GM19397 (cell line): Measurements from ENCODE around the gene MIF4GD.
"Not testable (repeated sequence)": the region's sequence is repeated elsewhere in the genome, so short reads cannot be mapped to it uniquely, and the experiment has no call there.

Experiments used
- ATAC-seq: cut with Tn5 transposase; IDR thresholded peaks from one replicate; pipeline ENCODE4 v1.9.1; 2021; ENCODE audit warnings: mild to moderate bottlenecking, moderate library complexity; ENCODE audit not compliant: unreplicated experiment

MIF4GD gene

GRCh38 chr17:75261336-75262111 lies 9.5 kb downstream of the MIF4GD start, which contains the start of the genes GGA3 and MRPS7:
Gene GGA3, minus strand, starts transcription at chr17:75261606. Its CDS starts 19 bp downstream, at chr17:75261587.
Gene MRPS7, plus strand, starts transcription at chr17:75261879. Its CDS starts 22 bp downstream, at chr17:75261901.
- ATAC-seq, result peak; percentile 91

- peak; percentile 17 for ATAC-seq
Observed at GRCh38 chr17:75260641-75261335, 10.2 kb downstream of the MIF4GD start.

- ATAC-seq, result not testable (repeated sequence)
Observed at GRCh38 chr17:75257228-75257627, 13.8 kb downstream of the MIF4GD start.

GRCh38 chr17:75255954-75256698 lies 14.9 kb downstream of the MIF4GD start:
- ATAC-seq, result not testable (repeated sequence)

- no peak for ATAC-seq
Observed at GRCh38 chr17:75252039-75252816, 18.8 kb downstream of the MIF4GD start.

GRCh38 chr17:75250009-75250471 lies 21.0 kb downstream of the MIF4GD start:
- peak; percentile 78 for ATAC-seq

GRCh38 chr17:75249564-75249963 lies 21.5 kb downstream of the MIF4GD start:
- ATAC-seq, result no peak

- no peak for ATAC-seq
Observed at GRCh38 chr17:75246404-75246803, 24.6 kb downstream of the MIF4GD start.

- no peak for ATAC-seq
Observed at GRCh38 chr17:75245011-75245410, 26.0 kb downstream of the MIF4GD start.

- ATAC-seq, result no peak
Observed at GRCh38 chr17:75244133-75244866, 26.7 kb downstream of the MIF4GD start.

GRCh38 chr17:75242461-75243042 lies 28.5 kb downstream of the MIF4GD start:
- ATAC-seq, result no peak

- no peak for ATAC-seq
Observed at GRCh38 chr17:75241996-75242460, 29.0 kb downstream of the MIF4GD start.

GRCh38 chr17:75241502-75241901 lies 29.5 kb downstream of the MIF4GD start:
- ATAC-seq, result no peak

GRCh38 chr17:75241143-75241430 lies 29.9 kb downstream of the MIF4GD start:
- no peak for ATAC-seq

- no peak for ATAC-seq
Observed at GRCh38 chr17:75240394-75241142, 30.5 kb downstream of the MIF4GD start.

GRCh38 chr17:75239778-75240393 lies 31.1 kb downstream of the MIF4GD start:
- no peak for ATAC-seq

- no peak for ATAC-seq
Observed at GRCh38 chr17:75239214-75239613, 31.8 kb downstream of the MIF4GD start.

GRCh38 chr17:75238684-75239191 lies 32.3 kb downstream of the MIF4GD start:
- ATAC-seq, result no peak
